ENCODE measurements around the gene BNIP3.

The BNIP3 gene

GRCh38 chr10:132019366-132019765 lies 37.6 kb upstream of the BNIP3 start:
- no peak overlapping the region for H3K4me2 ChIP-seq (ENCODE audit: low read length)

GRCh38 chr10:132018446-132018845 lies 36.7 kb upstream of the BNIP3 start:
- H3K27me3 ChIP-seq (ENCODE audit: control insufficient read depth, low read length): no peaks in the 10 kb centered on the region
- H4K20me1 ChIP-seq (ENCODE audit: control insufficient read depth, insufficient read depth, low read depth, low read length): no peaks in the 10 kb centered on the region
- H3K79me2 ChIP-seq (ENCODE audit: control insufficient read depth, low read length): no peaks in the 10 kb centered on the region
- H3K4me3 ChIP-seq (ENCODE audit: low read length): no peak overlapping the region
- no peaks in the 10 kb centered on the region for H3F3A ChIP-seq (ENCODE audit: control insufficient read depth, insufficient read depth)
- no peak for TF ChIP-seq CTCF (IDR thresholded peaks at IDR 0.05; ENCODE audit: low read depth, low read length, poor library complexity, severe bottlenecking)
- TF ChIP-seq EZH2phosphoT487 (IDR thresholded peaks at IDR 0.05; ENCODE audit: borderline replicate concordance, low read length): no peak
- H3K4me2 ChIP-seq (ENCODE audit: low read length): no peak overlapping the region
- no peaks in the 10 kb centered on the region for H3K9me3 ChIP-seq (ENCODE audit: control insufficient read depth, insufficient read depth, low read length)
- H3K27ac ChIP-seq (ENCODE audit: low read depth, low read length): no peak overlapping the region
- no peaks in the 10 kb centered on the region for H3K4me1 ChIP-seq (ENCODE audit: control insufficient read depth, low read length)
- H3K9me2 ChIP-seq (replicated peaks; ENCODE audit: control insufficient read depth, low read length): no peaks in the 10 kb centered on the region
- H3K36me3 ChIP-seq (ENCODE audit: control insufficient read depth, low read length): no peaks in the 10 kb centered on the region

More at GRCh38 chr10:132019366-132019765, 37.6 kb upstream of the BNIP3 start:
- H3K9me2 ChIP-seq (replicated peaks; ENCODE audit: control insufficient read depth, low read length): no peaks in the 10 kb centered on the region
- no peak overlapping the region for H3K4me3 ChIP-seq (ENCODE audit: low read length)
- no peaks in the 10 kb centered on the region for H3F3A ChIP-seq (ENCODE audit: control insufficient read depth, insufficient read depth)
- H4K20me1 ChIP-seq (ENCODE audit: control insufficient read depth, insufficient read depth, low read depth, low read length): no peaks in the 10 kb centered on the region
- no peaks in the 10 kb centered on the region for H3K79me2 ChIP-seq (ENCODE audit: control insufficient read depth, low read length)
- TF ChIP-seq EZH2phosphoT487 (IDR thresholded peaks at IDR 0.05; ENCODE audit: borderline replicate concordance, low read length) (no peak), CTCF (IDR thresholded peaks at IDR 0.05; ENCODE audit: low read depth, low read length, poor library complexity, severe bottlenecking) (no peak)
- H3K9me3 ChIP-seq (ENCODE audit: control insufficient read depth, insufficient read depth, low read length): no peaks in the 10 kb centered on the region
- no peaks in the 10 kb centered on the region for H3K36me3 ChIP-seq (ENCODE audit: control insufficient read depth, low read length)
- H3K4me1 ChIP-seq (ENCODE audit: control insufficient read depth, low read length): no peaks in the 10 kb centered on the region
- no peak overlapping the region for H3K27ac ChIP-seq (ENCODE audit: low read depth, low read length)
- H3K27me3 ChIP-seq (ENCODE audit: control insufficient read depth, low read length): no peaks in the 10 kb centered on the region

- Histone ChIP-seq H3K4me2 (ENCODE audit: low read length) (no peak overlapping the region), H3K27me3 (ENCODE audit: control insufficient read depth, low read length) (no peaks in the 10 kb centered on the region), H3K4me3 (ENCODE audit: low read length) (no peak overlapping the region), H3F3A (ENCODE audit: control insufficient read depth, insufficient read depth) (no peaks in the 10 kb centered on the region), H4K20me1 (ENCODE audit: control insufficient read depth, insufficient read depth, low read depth, low read length) (no peaks in the 10 kb centered on the region), H3K36me3 (ENCODE audit: control insufficient read depth, low read length) (no peaks in the 10 kb centered on the region), H3K27ac (ENCODE audit: low read depth, low read length) (no peak overlapping the region), H3K79me2 (ENCODE audit: control insufficient read depth, low read length) (no peaks in the 10 kb centered on the region), H3K9me2 (replicated peaks; ENCODE audit: control insufficient read depth, low read length) (no peaks in the 10 kb centered on the region), H3K9me3 (ENCODE audit: control insufficient read depth, insufficient read depth, low read length) (no peaks in the 10 kb centered on the region), H3K4me1 (ENCODE audit: control insufficient read depth, low read length) (no peaks in the 10 kb centered on the region)
- TF ChIP-seq CTCF (IDR thresholded peaks at IDR 0.05; ENCODE audit: low read depth, low read length, poor library complexity, severe bottlenecking): no peak
- TF ChIP-seq EZH2phosphoT487 (IDR thresholded peaks at IDR 0.05; ENCODE audit: borderline replicate concordance, low read length): no peak
These were observed 34.8 kb upstream of the BNIP3 start for GRCh38 chr10:132016514-132016913.

GRCh38 chr10:132011445-132011844 lies 29.7 kb upstream of the BNIP3 start:
- Histone ChIP-seq H3K4me3 (ENCODE audit: low read length) (no peak overlapping the region), H4K20me1 (ENCODE audit: control insufficient read depth, insufficient read depth, low read depth, low read length) (no peaks in the 10 kb centered on the region), H3K27ac (ENCODE audit: low read depth, low read length) (no peak overlapping the region), H3K4me1 (ENCODE audit: control insufficient read depth, low read length) (no peaks in the 10 kb centered on the region), H3K79me2 (ENCODE audit: control insufficient read depth, low read length) (no peaks in the 10 kb centered on the region), H3K9me3 (ENCODE audit: control insufficient read depth, insufficient read depth, low read length) (no peaks in the 10 kb centered on the region), H3K36me3 (ENCODE audit: control insufficient read depth, low read length) (no peaks in the 10 kb centered on the region), H3K27me3 (ENCODE audit: control insufficient read depth, low read length) (peaks cover 10% of the 10 kb centered on the region), H3F3A (ENCODE audit: control insufficient read depth, insufficient read depth) (no peaks in the 10 kb centered on the region), H3K9me2 (replicated peaks; ENCODE audit: control insufficient read depth, low read length) (no peaks in the 10 kb centered on the region), H3K4me2 (ENCODE audit: low read length) (no peak overlapping the region)
- no peak for TF ChIP-seq CTCF (IDR thresholded peaks at IDR 0.05; ENCODE audit: low read depth, low read length, poor library complexity, severe bottlenecking)
- no peak for TF ChIP-seq EZH2phosphoT487 (IDR thresholded peaks at IDR 0.05; ENCODE audit: borderline replicate concordance, low read length)

Measured in DOHH2 (cell line).